Stomach smooth muscle (tissue), 2 donors: ENCODE results near the gene PAFAH2.
"Not testable (repeated sequence)": the region's sequence is repeated elsewhere in the genome, so short reads cannot be mapped to it uniquely, and the experiment has no call there.

ENCODE experiments used
- H3K27ac ChIP-seq: one replicate; pipeline ENCODE4 v1.7.0; 2013; ENCODE audit warnings: mild to moderate bottlenecking, low read length, inconsistent platforms
- H3K27me3 ChIP-seq, 2 donors: one replicate each; pipeline ENCODE4 v1.7.0; 2013; ENCODE audit warnings: low read length in 2 of 2; ENCODE audit not compliant: insufficient read depth in 2 of 2, control insufficient read depth in 1 of 2
- H3K36me3 ChIP-seq, 2 donors: one replicate each; pipeline ENCODE4 v1.7.0; 2013; ENCODE audit warnings: low read length in 2 of 2; ENCODE audit not compliant: control insufficient read depth in 2 of 2, insufficient read depth in 2 of 2
- H3K4me1 ChIP-seq: one replicate; pipeline ENCODE4 v1.7.0; 2013; ENCODE audit warnings: low read length; ENCODE audit not compliant: control insufficient read depth, insufficient read depth
- H3K4me3 ChIP-seq, 2 donors: one replicate each; pipeline ENCODE4 v1.7.0; 2013; ENCODE audit warnings: low read length in 2 of 2
- H3K9ac ChIP-seq, 2 donors: one replicate each; pipeline ENCODE4 v1.7.0; 2013; ENCODE audit warnings: low read length in 2 of 2, mild to moderate bottlenecking in 1 of 2
- H3K9me3 ChIP-seq, 2 donors: one replicate each; pipeline ENCODE4 v1.7.0; 2013; ENCODE audit warnings: low read length in 2 of 2; ENCODE audit not compliant: control insufficient read depth in 2 of 2
- donor health status: healthy.
- donor health status: Pancreatic carcinoma.

PAFAH2 gene

DNA sequence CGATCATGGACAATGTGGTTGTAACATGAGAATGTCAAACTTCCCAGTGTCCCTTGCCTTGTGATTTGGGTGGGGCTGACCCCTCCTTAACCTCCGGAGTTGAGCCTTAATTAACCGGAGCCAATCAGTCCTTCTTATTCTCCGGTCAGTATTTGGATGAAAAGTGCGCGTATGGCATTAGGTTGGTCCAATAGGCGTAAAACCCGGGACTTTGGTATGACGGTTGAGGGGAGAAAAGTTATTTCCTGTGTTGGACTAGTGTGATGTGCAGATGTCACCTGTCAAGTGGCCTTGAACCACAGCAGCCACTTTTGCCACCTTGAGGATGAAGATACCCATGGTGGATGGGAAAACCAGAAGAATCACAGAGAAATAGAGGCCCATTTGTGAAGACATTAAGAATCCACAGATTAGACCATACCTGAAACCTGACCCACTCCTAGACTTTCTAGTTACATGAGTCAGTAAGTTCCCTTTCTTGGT, 5.1 kb downstream of the PAFAH2 start:
- Histone ChIP-seq H3K36me3 (peaks cover 0 to 16% of the 10 kb centered on the region in 2 donors), H3K9me3 (no peaks in the 10 kb centered on the region), H3K27ac (no peak overlapping the region)

GRCh38 chr1:25991937-25992688, 5.8 kb downstream of the PAFAH2 start:
- peaks cover 0 to 16% of the 10 kb centered on the region in 2 donors for H3K36me3 ChIP-seq
- no peaks in the 10 kb centered on the region for H3K27me3 ChIP-seq
- no peak overlapping the region for H3K9ac ChIP-seq
- H3K4me3 ChIP-seq, result no peak overlapping the region
- no peak overlapping the region for H3K27ac ChIP-seq
- H3K9me3 ChIP-seq, result no peaks in the 10 kb centered on the region
- peaks cover 4% of the 10 kb centered on the region for H3K4me1 ChIP-seq

More for the DNA sequence above, 5.1 kb downstream of the PAFAH2 start:
- Histone ChIP-seq H3K9ac (no peak overlapping the region), H3K27me3 (no peaks in the 10 kb centered on the region), H3K4me3 (no peak overlapping the region), H3K4me1 (peaks cover 8% of the 10 kb centered on the region)

DNA sequence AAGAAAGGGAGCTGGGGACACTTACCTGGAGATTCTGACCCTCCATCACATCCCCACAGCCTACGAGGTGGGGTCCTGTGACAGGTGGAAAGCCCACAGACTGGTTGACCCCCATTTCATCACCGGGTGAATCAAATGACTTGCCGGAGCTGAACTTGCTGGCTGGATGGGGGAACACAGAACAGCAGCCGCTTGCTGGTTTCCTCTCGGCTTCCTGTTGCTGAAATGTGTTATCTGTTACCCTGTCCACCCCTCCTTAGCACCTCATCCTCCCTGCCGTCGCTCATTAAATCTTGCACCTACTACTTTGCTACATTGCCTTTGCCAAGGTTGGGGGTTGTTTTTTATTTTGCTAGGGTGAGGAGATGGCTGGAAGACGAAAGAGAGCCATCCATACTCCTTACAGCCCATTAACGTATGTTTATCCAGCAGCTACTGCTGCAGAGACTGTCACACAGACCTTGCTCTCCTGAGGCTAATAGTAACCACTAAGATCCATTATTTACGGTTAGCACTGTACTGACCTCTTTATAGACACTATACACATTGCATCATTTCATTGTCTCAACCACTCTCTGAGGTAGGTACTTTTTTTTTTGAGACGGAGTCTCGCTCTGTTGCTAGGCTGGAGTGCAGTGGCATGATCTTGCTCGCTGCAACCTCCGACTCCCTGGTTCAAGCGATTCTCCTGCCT, 7.0 kb downstream of the PAFAH2 start:
- H3K36me3 ChIP-seq, result peaks cover under 1 to 16% of the 10 kb centered on the region in 2 donors
- no peaks in the 10 kb centered on the region for H3K27me3 ChIP-seq
- H3K9me3 ChIP-seq, result no peaks in the 10 kb centered on the region
- H3K9ac ChIP-seq, result no peak overlapping the region
- no peak overlapping the region for H3K4me3 ChIP-seq
- no peaks in the 10 kb centered on the region for H3K4me1 ChIP-seq
- H3K27ac ChIP-seq, result no peak overlapping the region

- H3K4me1 ChIP-seq, result no peaks in the 10 kb centered on the region
- no peak overlapping the region for H3K9ac ChIP-seq
Measured at GRCh38 chr1:25990251-25990650, 7.6 kb downstream of the PAFAH2 start.

DNA sequence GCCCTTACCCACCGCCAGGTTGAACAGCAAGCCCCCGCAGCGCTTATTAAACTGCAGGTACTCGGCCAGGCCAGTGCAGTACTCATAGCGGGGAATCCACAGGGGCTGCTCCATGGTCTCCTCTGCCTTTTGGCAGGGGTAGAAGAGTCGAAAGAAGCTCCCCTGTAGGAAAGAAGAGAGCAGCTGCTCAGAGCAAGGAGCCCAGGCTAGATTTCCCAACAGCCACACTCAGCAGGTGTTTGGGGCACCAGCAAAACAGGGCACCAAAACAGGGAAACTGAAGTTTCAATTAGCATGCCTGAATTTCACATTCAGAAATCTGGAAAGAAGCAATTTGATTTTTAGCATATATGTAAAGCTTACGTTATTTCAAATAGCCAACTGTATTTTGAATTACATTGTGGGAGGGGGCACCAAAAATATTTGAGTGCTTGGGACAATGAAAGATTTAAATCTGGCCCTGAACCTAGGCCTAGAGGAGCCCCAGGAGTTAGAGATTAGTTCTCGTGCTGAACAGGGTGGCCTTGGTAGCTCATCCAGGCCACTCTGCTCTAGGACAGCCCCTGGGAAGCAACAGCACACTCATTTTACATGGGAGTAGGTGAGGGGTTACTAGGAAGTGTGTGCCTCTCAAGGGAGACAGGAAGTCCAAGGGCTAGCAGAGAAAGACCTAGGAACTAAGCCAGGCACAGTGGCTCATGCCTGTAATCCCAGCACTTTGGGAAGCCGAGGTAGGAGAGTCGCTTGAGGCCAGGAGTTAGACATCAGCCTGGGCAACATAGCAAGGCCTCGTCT, 8.2 kb downstream of the PAFAH2 start:
- Histone ChIP-seq H3K27me3 (no peaks in the 10 kb centered on the region), H3K4me1 (no peaks in the 10 kb centered on the region), H3K36me3 (peaks cover 8 to 25% of the 10 kb centered on the region in 2 donors), H3K4me3 (no peak overlapping the region), H3K27ac (no peak overlapping the region), H3K9me3 (no peaks in the 10 kb centered on the region), H3K9ac (no peak overlapping the region)

More at GRCh38 chr1:25990251-25990650, 7.6 kb downstream of the PAFAH2 start:
- no peaks in the 10 kb centered on the region for H3K27me3 ChIP-seq
- no peak overlapping the region for H3K4me3 ChIP-seq
- H3K27ac ChIP-seq, result no peak overlapping the region
- peaks cover 6 to 22% of the 10 kb centered on the region in 2 donors for H3K36me3 ChIP-seq
- no peaks in the 10 kb centered on the region for H3K9me3 ChIP-seq

DNA sequence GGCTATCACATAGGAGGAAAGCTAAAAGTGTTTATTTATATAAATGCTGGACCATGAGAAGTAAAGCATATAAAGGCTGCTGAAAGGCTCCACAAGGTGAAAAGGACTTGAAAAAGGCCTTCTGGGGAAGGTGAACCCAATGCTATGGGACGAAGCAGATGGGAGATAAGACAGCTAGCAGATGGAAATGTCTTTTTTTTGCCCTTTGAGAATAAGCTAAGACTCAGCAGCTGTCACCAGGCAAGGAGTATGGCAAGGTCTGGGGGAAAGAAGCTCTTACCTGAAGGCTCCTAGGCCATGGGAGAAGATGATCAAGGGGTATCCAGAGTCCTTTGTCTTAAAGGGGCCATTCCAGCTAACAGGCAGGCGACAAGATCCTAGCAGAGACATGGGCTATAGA, 9.9 kb downstream of the PAFAH2 start:
- no peak overlapping the region for H3K9ac ChIP-seq

DNA sequence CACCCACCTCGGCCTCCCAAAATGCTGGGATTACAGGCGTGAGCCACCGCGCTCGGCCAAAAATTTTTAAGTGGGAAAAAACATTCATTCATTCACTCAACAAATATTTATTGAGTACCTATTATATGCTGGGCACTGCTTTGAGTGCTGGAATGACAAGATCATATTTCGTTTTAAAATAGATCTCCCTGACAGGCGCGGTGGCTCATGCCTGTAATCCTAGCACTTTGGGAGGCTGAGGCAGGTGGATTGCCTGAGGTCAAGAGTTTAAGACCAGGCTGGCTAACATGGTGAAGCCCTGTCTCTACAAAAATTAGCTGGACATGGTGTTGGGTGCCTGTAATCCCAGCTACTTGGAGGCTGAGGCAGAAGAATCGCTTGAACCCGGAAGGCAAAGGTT, 11.1 kb downstream of the PAFAH2 start:
- H3K27me3 ChIP-seq, H3K9ac ChIP-seq, H3K27ac ChIP-seq, H3K4me1 ChIP-seq, H3K9me3 ChIP-seq, H3K4me3 ChIP-seq: not testable (repeated sequence)
- peaks cover 26 to 39% of the 10 kb centered on the region in 2 donors for H3K36me3 ChIP-seq

More for the DNA sequence above, 9.9 kb downstream of the PAFAH2 start:
- H3K36me3 ChIP-seq, result peaks cover 17 to 32% of the 10 kb centered on the region in 2 donors
- no peaks in the 10 kb centered on the region for H3K9me3 ChIP-seq
- H3K27ac ChIP-seq, result no peak overlapping the region
- no peaks in the 10 kb centered on the region for H3K27me3 ChIP-seq
- no peaks in the 10 kb centered on the region for H3K4me1 ChIP-seq
- H3K4me3 ChIP-seq, result no peak overlapping the region

GRCh38 chr1:25985670-25986069, 12.2 kb downstream of the PAFAH2 start:
- no peak overlapping the region for H3K4me3 ChIP-seq
- H3K36me3 ChIP-seq, result peaks cover 31 to 43% of the 10 kb centered on the region in 2 donors
- no peaks in the 10 kb centered on the region for H3K4me1 ChIP-seq
- no peaks in the 10 kb centered on the region for H3K27me3 ChIP-seq
- no peak overlapping the region for H3K27ac ChIP-seq
- no peak overlapping the region for H3K9ac ChIP-seq
- H3K9me3 ChIP-seq, result no peaks in the 10 kb centered on the region

DNA sequence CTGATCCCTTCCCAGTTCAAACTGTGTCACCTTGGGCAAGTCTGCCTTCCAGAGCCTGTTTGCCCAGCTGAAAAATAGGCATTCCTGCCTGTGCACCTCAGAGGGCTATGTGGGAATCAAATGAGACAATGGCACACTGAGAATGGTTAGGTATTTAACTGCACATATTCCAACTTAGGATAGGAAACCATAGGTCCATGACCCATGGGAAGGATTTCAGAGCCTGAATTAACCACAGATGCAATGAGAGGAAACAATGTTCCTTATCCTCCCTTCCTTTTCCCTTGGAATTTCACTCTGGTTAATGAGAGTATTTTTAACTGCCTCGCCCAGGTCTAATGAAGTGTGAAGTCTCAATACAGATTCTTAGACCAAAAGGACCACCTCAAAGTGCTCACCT, 12.7 kb downstream of the PAFAH2 start:
- no peak overlapping the region for H3K27ac ChIP-seq
- H3K9ac ChIP-seq, result no peak overlapping the region
- no peaks in the 10 kb centered on the region for H3K27me3 ChIP-seq
- H3K4me1 ChIP-seq, result no peaks in the 10 kb centered on the region
- H3K36me3 ChIP-seq, result peaks cover 31 to 43% of the 10 kb centered on the region in 2 donors
- H3K9me3 ChIP-seq, result no peaks in the 10 kb centered on the region
- no peak overlapping the region for H3K4me3 ChIP-seq

- H3K9me3 ChIP-seq, result no peaks in the 10 kb centered on the region
- no peaks in the 10 kb centered on the region for H3K27me3 ChIP-seq
- H3K36me3 ChIP-seq, result peaks cover 38 to 39% of the 10 kb centered on the region in 2 donors
- no peaks in the 10 kb centered on the region for H3K4me1 ChIP-seq
- no peak overlapping the region for H3K9ac ChIP-seq
- H3K27ac ChIP-seq, result no peak overlapping the region
- H3K4me3 ChIP-seq, result no peak overlapping the region
Measured at GRCh38 chr1:25979210-25979609, 18.7 kb downstream of the PAFAH2 start.
